ENCODE measurements around the gene HP. TPM values are rescaled to one million over a fixed set of nuclear protein-coding genes. Genes with fewer than 3 reads are reported as not detected.
"Not testable (repeated sequence)": the region's sequence is repeated elsewhere in the genome, so short reads cannot be mapped to it uniquely, and the experiment has no call there.

Gene HP
- total RNA-seq, 4 donors from 2014 or later: 0.93 to 19.9 (median 1.3) TPM; not detected in 1

- no peak for DNase-seq
- no peaks in the 10 kb centered on the region for H3K4me1 ChIP-seq
Observed at GRCh38 chr16:72051818-72052217, 2.5 kb upstream of the HP start.

GRCh38 chr16:72055911-72056310 lies 1.6 kb downstream of the HP start:
- TF ChIP-seq POLR2A (IDR thresholded peaks at IDR 0.05) (no peak), CTCF (IDR thresholded peaks at IDR 0.05) (no peak)
- no peak overlapping the region for H3K27ac ChIP-seq
- 84 to 85% methylated on average over 4 of the region's 4 CpGs for WGBS, 2 donors
- H3K27me3 ChIP-seq: no peaks in the 10 kb centered on the region
- intact Hi-C loops (cut with DNase I): no loop called here
- no peak for DNase-seq
- peaks cover 0 to 3% of the 10 kb centered on the region in 2 donors for H3K4me1 ChIP-seq
- no peaks in the 10 kb centered on the region for H3K9me3 ChIP-seq
- no peak overlapping the region for H3K4me3 ChIP-seq (replicated peaks in 1 of 3)
- no peaks in the 10 kb centered on the region for H3K36me3 ChIP-seq

More at GRCh38 chr16:72051818-72052217, 2.5 kb upstream of the HP start:
- WGBS, 2 donors: 87 to 91% methylated on average over 2 of the region's 2 CpGs
- H3K27ac ChIP-seq: no peak overlapping the region
- no peak for TF ChIP-seq POLR2A (IDR thresholded peaks at IDR 0.05)
- TF ChIP-seq CTCF (IDR thresholded peaks at IDR 0.05): no peak
- no peaks in the 10 kb centered on the region for H3K27me3 ChIP-seq
- H3K36me3 ChIP-seq: no peaks in the 10 kb centered on the region
- intact Hi-C loops (cut with DNase I): no loop called here
- H3K4me3 ChIP-seq (replicated peaks in 1 of 3): no peak overlapping the region
- no peaks in the 10 kb centered on the region for H3K9me3 ChIP-seq

GRCh38 chr16:72057313-72057712 lies 3.0 kb downstream of the HP start:
- intact Hi-C loops (cut with DNase I); H3K9me3 ChIP-seq; H3K27me3 ChIP-seq; H3K36me3 ChIP-seq; H3K4me3 ChIP-seq (replicated peaks in 1 of 3); H3K4me1 ChIP-seq; H3K27ac ChIP-seq; DNase-seq: not testable (repeated sequence)
- 20% methylated on average over 1 of the region's 6 CpGs; no CpG with 5 or more reads in 1 of the 2 donors for WGBS, 2 donors

GRCh38 chr16:72059060-72059459 lies 4.8 kb downstream of the HP start:
- DNase-seq: peak; percentile 32 to 47
- H3K9me3 ChIP-seq; intact Hi-C loops (cut with DNase I); H3K36me3 ChIP-seq; H3K4me3 ChIP-seq (replicated peaks in 1 of 3); H3K27me3 ChIP-seq; H3K4me1 ChIP-seq; H3K27ac ChIP-seq: not testable (repeated sequence)
- 22 to 39% methylated on average over 6 to 7 of the region's 7 CpGs for WGBS, 2 donors

- intact Hi-C loops (cut with DNase I): no loop called here
Observed at GRCh38 chr16:72060405-72060804, 6.1 kb downstream of the HP start.

GRCh38 chr16:72061564-72061963 lies 7.3 kb downstream of the HP start:
- intact Hi-C loops (cut with DNase I): no loop called here
- no peaks in the 10 kb centered on the region for H3K27me3 ChIP-seq
- 100% methylated on average over 1 of the region's 1 CpG for WGBS, 2 donors
- no peak overlapping the region for H3K27ac ChIP-seq
- TF ChIP-seq POLR2A (IDR thresholded peaks at IDR 0.05) (no peak), CTCF (IDR thresholded peaks at IDR 0.05) (no peak)
- no peaks in the 10 kb centered on the region for H3K9me3 ChIP-seq
- no peak overlapping the region for H3K4me3 ChIP-seq (replicated peaks in 1 of 3)
- no peaks in the 10 kb centered on the region for H3K36me3 ChIP-seq
- peaks cover 0 to 3% of the 10 kb centered on the region in 2 donors for H3K4me1 ChIP-seq
- DNase-seq: no peak

More at GRCh38 chr16:72060405-72060804, 6.1 kb downstream of the HP start:
- H3K27ac ChIP-seq: no peak overlapping the region
- no peaks in the 10 kb centered on the region for H3K9me3 ChIP-seq
- DNase-seq: no peak
- no peak for TF ChIP-seq CTCF (IDR thresholded peaks at IDR 0.05)
- no peak for TF ChIP-seq POLR2A (IDR thresholded peaks at IDR 0.05)
- H3K36me3 ChIP-seq: no peaks in the 10 kb centered on the region
- H3K4me1 ChIP-seq: peaks cover 0 to 3% of the 10 kb centered on the region in 2 donors
- no peak overlapping the region for H3K4me3 ChIP-seq (replicated peaks in 1 of 3)
- WGBS, 2 donors: 88 to 92% methylated on average over 9 of the region's 9 CpGs
- no peaks in the 10 kb centered on the region for H3K27me3 ChIP-seq
